ENCODE results near the gene PPM1K.
"Not testable (repeated sequence)": the region's sequence is repeated elsewhere in the genome, so short reads cannot be mapped to it uniquely, and the experiment has no call there.

PPM1K gene

GRCh38 chr4:88318751-88319350 is 34.5 kb upstream of the PPM1K start:
- DNase-seq = no peak
- H3K4me3 ChIP-seq (ENCODE audit: low read depth, low read length) = no peak overlapping the region
- H3K27me3 ChIP-seq = no peaks in the 10 kb centered on the region
- TF ChIP-seq CTCF (IDR thresholded peaks at IDR 0.05; ENCODE audit: low read depth, low read length) = no peak
- H3K36me3 ChIP-seq = no peaks in the 10 kb centered on the region
- H3K9me3 ChIP-seq = no peaks in the 10 kb centered on the region
- H3K4me1 ChIP-seq = no peaks in the 10 kb centered on the region

- DNase-seq = no peak
- no peaks in the 10 kb centered on the region for H3K9me3 ChIP-seq
- no peaks in the 10 kb centered on the region for H3K4me1 ChIP-seq
- no peak overlapping the region for H3K4me3 ChIP-seq (ENCODE audit: low read depth, low read length)
- H3K27me3 ChIP-seq = no peaks in the 10 kb centered on the region
- no peaks in the 10 kb centered on the region for H3K36me3 ChIP-seq
- TF ChIP-seq CTCF (IDR thresholded peaks at IDR 0.05; ENCODE audit: low read depth, low read length) = no peak
These were observed 31.2 kb upstream of the PPM1K start for GRCh38 chr4:88315460-88316017.

- not testable (repeated sequence) for H3K36me3 ChIP-seq; H3K4me3 ChIP-seq (ENCODE audit: low read depth, low read length); H3K27me3 ChIP-seq; H3K9me3 ChIP-seq; H3K4me1 ChIP-seq; DNase-seq
These were observed 28.8 kb upstream of the PPM1K start for GRCh38 chr4:88313088-88313624.

GRCh38 chr4:88308587-88308986 is 24.2 kb upstream of the PPM1K start:
- TF ChIP-seq CTCF (IDR thresholded peaks at IDR 0.05; ENCODE audit: low read depth, low read length) = no peak
- H3K36me3 ChIP-seq = no peaks in the 10 kb centered on the region
- H3K4me3 ChIP-seq (ENCODE audit: low read depth, low read length) = no peak overlapping the region
- H3K9me3 ChIP-seq = no peaks in the 10 kb centered on the region
- H3K4me1 ChIP-seq = no peaks in the 10 kb centered on the region
- DNase-seq = no peak
- no peaks in the 10 kb centered on the region for H3K27me3 ChIP-seq

GRCh38 chr4:88297725-88298454 is 13.5 kb upstream of the PPM1K start:
- H3K4me1 ChIP-seq = no peaks in the 10 kb centered on the region
- H3K27me3 ChIP-seq = no peaks in the 10 kb centered on the region
- no peak overlapping the region for H3K4me3 ChIP-seq (ENCODE audit: low read depth, low read length)
- no peak for TF ChIP-seq CTCF (IDR thresholded peaks at IDR 0.05; ENCODE audit: low read depth, low read length)
- DNase-seq = no peak
- no peaks in the 10 kb centered on the region for H3K36me3 ChIP-seq
- H3K9me3 ChIP-seq = no peaks in the 10 kb centered on the region

GRCh38 chr4:88297212-88297516 is 12.8 kb upstream of the PPM1K start:
- no peak for TF ChIP-seq CTCF (IDR thresholded peaks at IDR 0.05; ENCODE audit: low read depth, low read length)
- Histone ChIP-seq H3K9me3 (no peaks in the 10 kb centered on the region), H3K36me3 (no peaks in the 10 kb centered on the region), H3K4me3 (ENCODE audit: low read depth, low read length) (no peak overlapping the region), H3K4me1 (no peaks in the 10 kb centered on the region), H3K27me3 (no peaks in the 10 kb centered on the region)
- DNase-seq = no peak

Measured in BE2C (cell line).